ENCODE data around the gene PDCD10. TPM values are rescaled to one million over a fixed set of nuclear protein-coding genes. Genes with fewer than 3 reads are reported as not detected.

Gene PDCD10
- total RNA-seq, 4 donors from 2014 or later: 45.4 to 83.5 (median 73.0) TPM

GRCh38 chr3:167773584-167773983 is 38.9 kb upstream of the PDCD10 start:
- Histone ChIP-seq H3K27ac (no peak overlapping the region), H3K4me3 (no peak overlapping the region), H3K4me1 (no peaks in the 10 kb centered on the region), H3K36me3 (no peaks in the 10 kb centered on the region), H3K27me3 (no peaks in the 10 kb centered on the region), H3K9me3 (no peaks in the 10 kb centered on the region)
- intact Hi-C loops (cut with DNase I; ENCODE audit: low total_unique reads): no loop called here
- no peak for DNase-seq
- TF ChIP-seq CTCF (IDR thresholded peaks at IDR 0.05) (no peak), POLR2A (IDR thresholded peaks at IDR 0.05) (no peak)

- Histone ChIP-seq H3K27me3 (no peaks in the 10 kb centered on the region), H3K9me3 (no peaks in the 10 kb centered on the region), H3K4me3 (no peak overlapping the region), H3K4me1 (no peaks in the 10 kb centered on the region), H3K27ac (no peak overlapping the region), H3K36me3 (no peaks in the 10 kb centered on the region)
- intact Hi-C loops (cut with DNase I; ENCODE audit: low total_unique reads): no loop called here
- TF ChIP-seq POLR2A (IDR thresholded peaks at IDR 0.05) (no peak), CTCF (IDR thresholded peaks at IDR 0.05) (no peak)
- no peak for DNase-seq
Measured at GRCh38 chr3:167772992-167773391, 38.3 kb upstream of the PDCD10 start.

- DNase-seq: no peak
- Histone ChIP-seq H3K36me3 (no peaks in the 10 kb centered on the region), H3K4me3 (no peak overlapping the region), H3K9me3 (no peaks in the 10 kb centered on the region), H3K4me1 (no peaks in the 10 kb centered on the region), H3K27ac (no peak overlapping the region), H3K27me3 (no peaks in the 10 kb centered on the region)
- TF ChIP-seq CTCF (IDR thresholded peaks at IDR 0.05): no peak
- TF ChIP-seq POLR2A (IDR thresholded peaks at IDR 0.05): no peak
- intact Hi-C loops (cut with DNase I; ENCODE audit: low total_unique reads): no loop called here
Measured at GRCh38 chr3:167762296-167762695, 27.6 kb upstream of the PDCD10 start.

GRCh38 chr3:167761302-167761701 is 26.6 kb upstream of the PDCD10 start:
- no peaks in the 10 kb centered on the region for H3K9me3 ChIP-seq
- H3K36me3 ChIP-seq: no peaks in the 10 kb centered on the region
- intact Hi-C loops (cut with DNase I; ENCODE audit: low total_unique reads): no loop called here
- H3K4me1 ChIP-seq: no peaks in the 10 kb centered on the region
- DNase-seq: no peak
- H3K27ac ChIP-seq: no peak overlapping the region
- TF ChIP-seq POLR2A (IDR thresholded peaks at IDR 0.05) (no peak), CTCF (IDR thresholded peaks at IDR 0.05) (no peak)
- H3K27me3 ChIP-seq: no peaks in the 10 kb centered on the region
- no peak overlapping the region for H3K4me3 ChIP-seq

- Histone ChIP-seq H3K4me3 (no peak overlapping the region), H3K9me3 (no peaks in the 10 kb centered on the region), H3K27me3 (no peaks in the 10 kb centered on the region), H3K36me3 (no peaks in the 10 kb centered on the region), H3K4me1 (no peaks in the 10 kb centered on the region), H3K27ac (no peak overlapping the region)
- DNase-seq: no peak
- no peak for TF ChIP-seq CTCF (IDR thresholded peaks at IDR 0.05)
- TF ChIP-seq POLR2A (IDR thresholded peaks at IDR 0.05): no peak
- intact Hi-C loops (cut with DNase I; ENCODE audit: low total_unique reads): no loop called here
Measured at GRCh38 chr3:167754049-167754448, 19.4 kb upstream of the PDCD10 start.

All from uterus (tissue), 4 donors.